Hair follicle dermal papilla cell (primary cell): ENCODE measurements around the gene EXTL2. TPM values are rescaled to one million over a fixed set of nuclear protein-coding genes. Genes with fewer than 3 reads are reported as not detected.

Experiments used
- total RNA-seq: library from RNA; depleted of rRNA; stranded (reverse); fragments of >200 nt; gene quantifications from 2 replicates; pipeline ENCODE4 v1.2.3, GENCODE V29; 2012

Gene EXTL2
- 19.3 and 28.6 TPM in 2 replicates for total RNA-seq

DNA sequence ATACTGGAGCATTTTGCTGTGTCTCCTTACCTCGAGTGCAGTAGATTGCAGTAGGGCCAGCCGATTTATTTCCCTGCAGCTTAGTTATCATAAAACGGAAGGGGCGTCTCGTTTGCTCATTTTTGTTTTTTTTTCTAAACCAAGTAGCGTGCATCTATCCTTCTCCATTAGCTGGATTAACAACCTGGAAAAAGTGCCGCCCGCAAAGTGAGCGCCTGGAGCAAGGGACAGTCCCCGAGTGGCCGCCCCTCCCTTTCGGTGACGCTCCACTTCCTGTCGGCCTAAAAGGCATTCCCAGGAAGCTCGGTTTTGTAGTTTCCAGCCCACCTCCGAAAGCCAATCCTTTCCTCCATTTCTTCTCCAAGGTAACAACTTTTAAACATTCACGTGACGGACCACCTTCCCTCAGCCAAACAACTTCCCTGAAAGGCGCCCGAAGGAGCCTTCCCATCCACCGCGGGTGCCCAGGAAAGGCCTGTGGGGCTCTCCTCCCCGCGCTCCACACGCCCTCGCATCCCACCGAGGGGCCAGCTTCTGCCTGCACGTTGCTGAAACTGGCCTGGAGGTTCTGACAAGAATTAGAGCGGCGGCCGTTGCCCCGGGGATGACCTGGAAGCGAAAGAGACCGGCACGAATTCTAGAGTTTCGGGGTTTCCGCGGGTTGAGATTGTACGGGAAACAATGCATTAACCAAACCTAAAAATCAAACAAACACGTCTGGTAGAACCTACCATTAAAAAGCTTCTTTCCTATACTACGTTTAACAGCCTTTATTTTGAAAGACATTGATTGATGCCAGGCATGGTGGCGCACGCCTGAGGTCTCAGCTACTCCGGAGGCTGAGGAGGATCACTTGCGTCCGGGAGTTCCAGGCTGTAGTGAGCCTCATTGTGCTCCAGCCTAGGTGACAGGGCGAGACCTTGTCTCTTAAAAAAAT, at the start of gene EXTL2:
Gene EXTL2 (minus strand): TSS at position 240 of the 937 bp plus-strand sequence. CDS start 6,085 bp downstream, outside the sequence.

DNA sequence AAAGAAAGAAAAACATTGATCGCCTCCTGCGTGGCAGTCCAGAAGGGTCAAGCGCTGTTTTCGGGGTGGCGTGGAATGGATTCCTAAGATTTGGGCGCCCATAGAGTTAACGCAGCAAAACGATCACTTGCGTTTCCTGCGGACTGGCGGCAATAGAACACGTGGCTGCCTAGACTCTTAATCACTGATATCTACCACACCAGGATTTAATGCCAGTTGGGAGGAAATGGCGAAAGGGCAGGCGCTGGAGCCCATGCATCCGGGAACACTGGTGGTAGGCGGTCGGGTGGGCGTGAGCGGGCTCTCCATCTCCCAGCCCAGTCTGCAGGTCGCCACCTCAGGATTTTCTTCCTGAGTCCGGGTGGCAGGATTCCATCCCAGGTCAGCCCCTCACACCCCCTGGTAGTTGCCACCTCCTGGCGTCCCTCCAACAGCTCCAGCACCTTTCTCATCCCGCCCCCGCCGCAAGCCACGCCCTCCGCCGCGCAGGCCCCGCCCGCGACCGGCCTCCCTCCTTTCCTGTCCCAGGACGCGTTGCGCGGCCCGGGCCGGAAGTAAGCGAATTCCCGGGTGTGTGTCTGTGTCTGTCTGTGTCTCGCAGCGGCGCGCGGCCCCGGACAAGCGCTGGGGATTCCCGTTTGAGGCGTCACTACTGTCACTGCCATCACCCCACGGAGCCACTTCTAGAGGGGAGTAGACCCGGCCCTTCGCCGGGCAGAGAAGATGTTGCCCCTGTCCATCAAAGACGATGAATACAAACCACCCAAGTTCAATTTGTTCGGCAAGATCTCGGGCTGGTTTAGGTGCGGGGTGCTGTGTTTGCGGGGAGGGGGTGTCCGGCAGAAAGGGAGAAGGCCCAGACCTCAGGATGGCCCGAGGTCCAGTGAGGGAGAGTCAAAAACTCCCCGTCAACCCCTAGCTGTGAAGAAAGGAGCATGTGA, 1.2 kb upstream of the EXTL2 start, which contains the start of gene SLC30A7:
Gene SLC30A7 (plus strand): TSS at position 551 of the 941 bp plus-strand sequence. CDS start 173 bp downstream, at position 724.

Other genes with a start within 250 kb of the EXTL2 start
- 13.1 and 32.8 TPM in 2 replicates for gene VCAM1, start 175.1 kb downstream of the EXTL2 start, total RNA-seq
- 62.5 and 70.4 TPM in 2 replicates for gene SLC30A7, start 1.2 kb upstream of the EXTL2 start, total RNA-seq
- gene DPH5, start 130.9 kb upstream of the EXTL2 start, total RNA-seq = 18.7 and 25.3 TPM in 2 replicates